ENCODE results near the gene BTBD10. TPM values are rescaled to one million over a fixed set of nuclear protein-coding genes. Genes with fewer than 3 reads are reported as not detected.
"Not testable (repeated sequence)": the region's sequence is repeated elsewhere in the genome, so short reads cannot be mapped to it uniquely, and the experiment has no call there.

The BTBD10 gene
- total RNA-seq, 1 donor: 55.7 TPM

- Histone ChIP-seq H3K36me3 (ENCODE audit: insufficient read depth, low read length) (peaks cover 5% of the 10 kb centered on the region), H3K4me3 (ENCODE audit: insufficient read depth, low read length) (no peak overlapping the region), H3K27me3 (ENCODE audit: insufficient read depth, low read length) (no peaks in the 10 kb centered on the region), H3K9me3 (ENCODE audit: low read depth, low read length) (no peaks in the 10 kb centered on the region), H3K4me2 (ENCODE audit: insufficient read depth, low read length) (no peak overlapping the region), H3K79me2 (ENCODE audit: insufficient read depth, low read length) (no peaks in the 10 kb centered on the region), H3K27ac (ENCODE audit: low read depth, low read length) (no peak overlapping the region), H3K4me1 (ENCODE audit: insufficient read depth, low read length) (no peaks in the 10 kb centered on the region), H2AFZ (ENCODE audit: low read length) (no peak overlapping the region), H4K20me1 (ENCODE audit: insufficient read depth, low read length) (no peaks in the 10 kb centered on the region)
- no peak for TF ChIP-seq CTCF (IDR thresholded peaks at IDR 0.05; ENCODE audit: extremely low read depth, low read depth, low read length)
- no peak for DNase-seq (ENCODE audit: insufficient read length, low spot score, missing footprints)
Observed at GRCh38 chr11:13405220-13405619, 57.8 kb downstream of the BTBD10 start.

DNA sequence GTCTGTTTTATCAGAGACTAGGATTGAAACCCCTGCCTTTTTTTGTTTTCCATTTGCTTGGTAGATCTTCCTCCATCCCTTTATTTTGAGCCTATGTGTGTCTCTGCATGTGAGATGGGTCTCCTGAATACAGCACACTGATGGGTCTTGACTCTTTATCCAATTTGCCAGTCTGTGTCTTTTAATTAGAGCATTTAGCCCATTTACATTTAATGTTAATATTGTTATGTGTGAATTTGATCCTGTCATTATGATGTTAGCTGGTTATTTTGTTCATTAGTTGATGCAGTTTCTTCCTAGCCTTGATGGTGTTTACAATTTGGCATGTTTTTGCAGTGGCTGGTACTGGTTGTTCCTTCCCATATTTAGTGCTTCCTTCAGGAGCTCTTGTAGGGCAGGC, 64.7 kb downstream of the BTBD10 start:
- DNase-seq (ENCODE audit: insufficient read length, low spot score, missing footprints); H3K4me2 ChIP-seq (ENCODE audit: insufficient read depth, low read length); H3K4me1 ChIP-seq (ENCODE audit: insufficient read depth, low read length); H4K20me1 ChIP-seq (ENCODE audit: insufficient read depth, low read length); H3K27ac ChIP-seq (ENCODE audit: low read depth, low read length); H3K4me3 ChIP-seq (ENCODE audit: insufficient read depth, low read length); H3K79me2 ChIP-seq (ENCODE audit: insufficient read depth, low read length); H2AFZ ChIP-seq (ENCODE audit: low read length); H3K27me3 ChIP-seq (ENCODE audit: insufficient read depth, low read length); H3K36me3 ChIP-seq (ENCODE audit: insufficient read depth, low read length); H3K9me3 ChIP-seq (ENCODE audit: low read depth, low read length): not testable (repeated sequence)

DNA sequence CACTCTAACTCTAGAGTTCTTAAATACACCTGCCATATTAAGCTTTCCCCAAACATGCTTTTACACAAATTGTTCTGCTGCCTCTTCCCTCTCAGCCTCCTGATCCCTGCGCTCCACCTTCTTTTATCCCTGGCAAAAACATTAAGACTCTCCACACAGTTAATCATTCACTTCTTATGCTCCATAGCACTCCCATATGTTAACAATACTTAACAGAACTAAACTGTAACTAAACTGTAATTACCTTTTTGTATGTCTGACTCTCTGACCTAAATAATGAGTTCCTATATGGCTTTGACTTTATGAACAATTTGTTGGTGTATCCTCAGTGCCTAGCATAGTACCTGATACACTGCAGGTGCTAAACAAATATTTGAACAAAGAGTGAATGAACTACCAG, 71.8 kb downstream of the BTBD10 start:
- no peak for DNase-seq (ENCODE audit: insufficient read length, low spot score, missing footprints)
- no peaks in the 10 kb centered on the region for H3K9me3 ChIP-seq (ENCODE audit: low read depth, low read length)
- H3K27ac ChIP-seq (ENCODE audit: low read depth, low read length): no peak overlapping the region
- H3K4me1 ChIP-seq (ENCODE audit: insufficient read depth, low read length): no peaks in the 10 kb centered on the region
- no peak overlapping the region for H3K4me2 ChIP-seq (ENCODE audit: insufficient read depth, low read length)
- H3K79me2 ChIP-seq (ENCODE audit: insufficient read depth, low read length): no peaks in the 10 kb centered on the region
- H3K36me3 ChIP-seq (ENCODE audit: insufficient read depth, low read length): peaks cover 23% of the 10 kb centered on the region
- H4K20me1 ChIP-seq (ENCODE audit: insufficient read depth, low read length): no peaks in the 10 kb centered on the region
- TF ChIP-seq CTCF (IDR thresholded peaks at IDR 0.05; ENCODE audit: extremely low read depth, low read depth, low read length): no peak
- H3K27me3 ChIP-seq (ENCODE audit: insufficient read depth, low read length): no peaks in the 10 kb centered on the region
- no peak overlapping the region for H2AFZ ChIP-seq (ENCODE audit: low read length)
- H3K4me3 ChIP-seq (ENCODE audit: insufficient read depth, low read length): no peak overlapping the region

DNA sequence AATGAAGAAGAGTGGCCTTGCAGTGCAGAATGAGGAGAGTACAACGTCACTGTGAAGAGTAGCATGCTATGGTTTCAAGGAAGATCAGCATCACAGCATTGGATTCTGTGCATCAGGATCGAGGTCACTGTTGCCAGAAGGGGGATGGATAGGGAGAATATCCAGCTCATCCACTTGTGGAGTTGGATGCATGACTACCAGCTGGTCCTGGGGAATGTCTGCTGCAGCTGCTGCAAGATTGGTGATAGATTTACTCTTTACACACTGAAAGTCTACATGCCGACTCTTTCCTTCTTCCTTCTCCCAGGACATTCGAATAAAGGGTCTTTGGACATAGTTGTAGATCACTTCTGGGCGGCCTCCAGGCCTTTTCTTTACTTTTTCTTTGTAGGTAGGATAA, 74.3 kb downstream of the BTBD10 start:
- Histone ChIP-seq H3K4me2 (ENCODE audit: insufficient read depth, low read length) (no peak overlapping the region), H4K20me1 (ENCODE audit: insufficient read depth, low read length) (no peaks in the 10 kb centered on the region), H3K79me2 (ENCODE audit: insufficient read depth, low read length) (no peaks in the 10 kb centered on the region), H3K9me3 (ENCODE audit: low read depth, low read length) (no peaks in the 10 kb centered on the region), H3K4me1 (ENCODE audit: insufficient read depth, low read length) (peaks cover 18% of the 10 kb centered on the region), H3K27me3 (ENCODE audit: insufficient read depth, low read length) (no peaks in the 10 kb centered on the region), H3K4me3 (ENCODE audit: insufficient read depth, low read length) (no peak overlapping the region), H3K27ac (ENCODE audit: low read depth, low read length) (no peak overlapping the region), H2AFZ (ENCODE audit: low read length) (no peak overlapping the region), H3K36me3 (ENCODE audit: insufficient read depth, low read length) (peaks cover 26% of the 10 kb centered on the region)
- no peak for TF ChIP-seq CTCF (IDR thresholded peaks at IDR 0.05; ENCODE audit: extremely low read depth, low read depth, low read length)
- DNase-seq (ENCODE audit: insufficient read length, low spot score, missing footprints): no peak

Measured in osteoblast (primary cell).